ENCODE data around the gene ANKIB1.
"Not testable (repeated sequence)": the region's sequence is repeated elsewhere in the genome, so short reads cannot be mapped to it uniquely, and the experiment has no call there.

GRCh38 chr7:92442720-92443119 lies 196.9 kb downstream of the ANKIB1 start:
- not testable (repeated sequence) for TF ChIP-seq CTCF (IDR thresholded peaks at IDR 0.05; ENCODE audit: borderline replicate concordance, extremely low read depth, low read length, poor library complexity, severe bottlenecking); EZH2 (IDR thresholded peaks at IDR 0.05; ENCODE audit: borderline replicate concordance, low read depth, low read length, severe bottlenecking)
